ENCODE results near the gene ARHGEF28. TPM values are rescaled to one million over a fixed set of nuclear protein-coding genes. Genes with fewer than 3 reads are reported as not detected.

The ARHGEF28 gene
- total and polyA plus RNA-seq, 2 of the 13 experiments (the other 11 are each of a cell fraction or from before 2014, with no cell fraction given) = 17.4 to 34.1 TPM

DNA sequence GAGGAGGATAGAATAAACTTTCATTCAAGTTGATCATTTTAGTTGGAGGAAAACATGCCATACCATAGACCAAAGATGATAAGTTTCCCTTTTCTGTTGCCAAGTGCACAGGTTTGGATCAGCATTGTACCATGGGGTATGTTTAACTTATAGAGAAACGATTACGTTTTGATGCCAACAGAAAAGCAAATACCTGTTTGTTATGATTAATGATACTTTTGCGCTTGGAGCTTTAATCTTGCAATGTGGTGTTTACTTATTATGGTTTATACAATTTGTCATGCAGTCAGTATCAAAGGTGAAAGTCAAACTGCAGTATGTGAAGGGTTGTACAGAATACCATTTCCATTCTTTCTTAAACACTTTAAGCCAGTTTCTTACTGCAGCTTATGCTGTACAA, 13.2 kb upstream of the ARHGEF28 start:
- 26% methylated on average over 3 of the region's 3 CpGs for WGBS (ENCODE audit: low lambda C conversion rate)
- Histone ChIP-seq H3K9ac (ENCODE audit: insufficient read depth, low read depth, low read length) (no peak overlapping the region), H3K36me3 (replicated peaks in 1 of 2; ENCODE audit: control insufficient read depth in 1 of 2, insufficient read depth in 2 of 2, low read length in 2 of 2) (no peaks in the 10 kb centered on the region), H3K4me3 (replicated peaks in 1 of 3; ENCODE audit: insufficient read depth in 1 of 3, low read depth in 2 of 3, low read length in 3 of 3) (no peak overlapping the region), H4K20me1 (ENCODE audit: insufficient read depth, low read length) (no peaks in the 10 kb centered on the region), H3K79me2 (ENCODE audit: insufficient read depth, low read length) (no peaks in the 10 kb centered on the region), H3K27me3 (ENCODE audit: control insufficient read depth in 1 of 2, insufficient read depth in 2 of 2, low read length in 2 of 2) (peaks cover 0 to 2% of the 10 kb centered on the region in 2 experiments; a peak in 1 of 5 replicates), H3K27ac (ENCODE audit: extremely low read length, insufficient read depth, low read length) (no peak overlapping the region), H3K4me1 (ENCODE audit: insufficient read depth, low read length) (peaks cover 17% of the 10 kb centered on the region), H2AFZ (ENCODE audit: low read length) (no peak overlapping the region), H3K4me2 (ENCODE audit: low read depth, low read length) (no peak overlapping the region), H3K9me3 (ENCODE audit: low read length) (no peaks in the 10 kb centered on the region)
- ATAC-seq = no peak
- BruUV-seq (replicated peaks) = no TSS peak
- DNase-seq (ENCODE audit: low spot score) = no peak
- FAIRE-seq = no peak
- CTCF ChIA-PET (ENCODE audit: low intra/inter-chr PET ratio, low total read pairs) = no interaction called here
- intact Hi-C loops (cut with micrococcal nuclease; ENCODE audit: unreplicated experiment) (no loop called here), in situ Hi-C loops (cut with HindIII; ENCODE audit: extremely low pct_ligation_motif_present, low pct_unique_long_range_greater_than_20kb) (no loop called here)
- TF ChIP-seq MAFG (CRISPR knock-in tag; IDR thresholded peaks at IDR 0.05) (no peak), ARNTL (CRISPR knock-in tag; IDR thresholded peaks at IDR 0.05) (no peak), ZC3H13 (CRISPR knock-in tag; IDR thresholded peaks at IDR 0.05) (no peak), ZNF256 (CRISPR knock-in tag; conservative IDR thresholded peaks at IDR 0.05) (no peak), TAF1 (CRISPR knock-in tag; IDR thresholded peaks at IDR 0.05) (no peak)
- TF ChIP-seq, protein P1, sequence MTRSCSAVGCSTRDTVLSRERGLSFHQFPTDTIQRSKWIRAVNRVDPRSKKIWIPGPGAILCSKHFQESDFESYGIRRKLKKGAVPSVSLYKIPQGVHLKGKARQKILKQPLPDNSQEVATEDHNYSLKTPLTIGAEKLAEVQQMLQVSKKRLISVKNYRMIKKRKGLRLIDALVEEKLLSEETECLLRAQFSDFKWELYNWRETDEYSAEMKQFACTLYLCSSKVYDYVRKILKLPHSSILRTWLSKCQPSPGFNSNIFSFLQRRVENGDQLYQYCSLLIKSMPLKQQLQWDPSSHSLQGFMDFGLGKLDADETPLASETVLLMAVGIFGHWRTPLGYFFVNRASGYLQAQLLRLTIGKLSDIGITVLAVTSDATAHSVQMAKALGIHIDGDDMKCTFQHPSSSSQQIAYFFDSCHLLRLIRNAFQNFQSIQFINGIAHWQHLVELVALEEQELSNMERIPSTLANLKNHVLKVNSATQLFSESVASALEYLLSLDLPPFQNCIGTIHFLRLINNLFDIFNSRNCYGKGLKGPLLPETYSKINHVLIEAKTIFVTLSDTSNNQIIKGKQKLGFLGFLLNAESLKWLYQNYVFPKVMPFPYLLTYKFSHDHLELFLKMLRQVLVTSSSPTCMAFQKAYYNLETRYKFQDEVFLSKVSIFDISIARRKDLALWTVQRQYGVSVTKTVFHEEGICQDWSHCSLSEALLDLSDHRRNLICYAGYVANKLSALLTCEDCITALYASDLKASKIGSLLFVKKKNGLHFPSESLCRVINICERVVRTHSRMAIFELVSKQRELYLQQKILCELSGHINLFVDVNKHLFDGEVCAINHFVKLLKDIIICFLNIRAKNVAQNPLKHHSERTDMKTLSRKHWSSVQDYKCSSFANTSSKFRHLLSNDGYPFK (CRISPR knock-in tag; IDR thresholded peaks at IDR 0.05; ENCODE audit: borderline replicate concordance) = no peak
- TF ChIP-seq, protein P2, sequence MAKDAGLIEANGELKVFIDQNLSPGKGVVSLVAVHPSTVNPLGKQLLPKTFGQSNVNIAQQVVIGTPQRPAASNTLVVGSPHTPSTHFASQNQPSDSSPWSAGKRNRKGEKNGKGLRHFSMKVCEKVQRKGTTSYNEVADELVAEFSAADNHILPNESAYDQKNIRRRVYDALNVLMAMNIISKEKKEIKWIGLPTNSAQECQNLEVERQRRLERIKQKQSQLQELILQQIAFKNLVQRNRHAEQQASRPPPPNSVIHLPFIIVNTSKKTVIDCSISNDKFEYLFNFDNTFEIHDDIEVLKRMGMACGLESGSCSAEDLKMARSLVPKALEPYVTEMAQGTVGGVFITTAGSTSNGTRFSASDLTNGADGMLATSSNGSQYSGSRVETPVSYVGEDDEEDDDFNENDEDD (CRISPR knock-in tag; IDR thresholded peaks at IDR 0.05; ENCODE audit: borderline replicate concordance) = no peak
- TF ChIP-seq, protein P3, sequence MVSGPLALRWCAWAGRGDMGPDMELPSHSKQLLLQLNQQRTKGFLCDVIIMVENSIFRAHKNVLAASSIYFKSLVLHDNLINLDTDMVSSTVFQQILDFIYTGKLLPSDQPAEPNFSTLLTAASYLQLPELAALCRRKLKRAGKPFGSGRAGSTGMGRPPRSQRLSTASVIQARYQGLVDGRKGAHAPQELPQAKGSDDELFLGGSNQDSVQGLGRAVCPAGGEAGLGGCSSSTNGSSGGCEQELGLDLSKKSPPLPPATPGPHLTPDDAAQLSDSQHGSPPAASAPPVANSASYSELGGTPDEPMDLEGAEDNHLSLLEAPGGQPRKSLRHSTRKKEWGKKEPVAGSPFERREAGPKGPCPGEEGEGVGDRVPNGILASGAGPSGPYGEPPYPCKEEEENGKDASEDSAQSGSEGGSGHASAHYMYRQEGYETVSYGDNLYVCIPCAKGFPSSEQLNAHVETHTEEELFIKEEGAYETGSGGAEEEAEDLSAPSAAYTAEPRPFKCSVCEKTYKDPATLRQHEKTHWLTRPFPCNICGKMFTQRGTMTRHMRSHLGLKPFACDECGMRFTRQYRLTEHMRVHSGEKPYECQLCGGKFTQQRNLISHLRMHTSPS (CRISPR knock-in tag; IDR thresholded peaks at IDR 0.05; ENCODE audit: low read depth) = no peak
- POLR2A ChIA-PET = interaction anchor here (1.7 to 1.9 kb wide), 2 partner anchors 9 to 11 kb away, joined by 5 to 6 read pairs; no protein-coding TSS in a partner anchor
